H54 (cell line): ENCODE measurements around the gene FAM24B.
"Not testable (repeated sequence)": the region's sequence is repeated elsewhere in the genome, so short reads cannot be mapped to it uniquely, and the experiment has no call there.

Source experiments
- DNase-seq: peaks from one replicate; pipeline ENCODE4 v3.0.0; 2011; ENCODE audit warnings: low spot score, mixed read lengths; ENCODE audit not compliant: insufficient read length
- FAIRE-seq: peaks from 3 replicates; lab custom pipeline; 2011; peaks lifted over from hg19 to GRCh38; lab: Jason Lieb, UNC
- POLR2A ChIP-seq: IDR thresholded peaks from 2 replicates; pipeline ENCODE4 v1.6.1; 2011; ENCODE audit warnings: low read depth, mild to moderate bottlenecking, low read length

Gene FAM24B

GRCh38 chr10:122864901-122865300, 14.5 kb downstream of the FAM24B start:
- FAIRE-seq: no peak
- no peak for TF ChIP-seq POLR2A
- peak; percentile 6 for DNase-seq

GRCh38 chr10:122864194-122864592, 15.2 kb downstream of the FAM24B start:
- FAIRE-seq (no peak), DNase-seq (no peak)
- no peak for TF ChIP-seq POLR2A

DNA sequence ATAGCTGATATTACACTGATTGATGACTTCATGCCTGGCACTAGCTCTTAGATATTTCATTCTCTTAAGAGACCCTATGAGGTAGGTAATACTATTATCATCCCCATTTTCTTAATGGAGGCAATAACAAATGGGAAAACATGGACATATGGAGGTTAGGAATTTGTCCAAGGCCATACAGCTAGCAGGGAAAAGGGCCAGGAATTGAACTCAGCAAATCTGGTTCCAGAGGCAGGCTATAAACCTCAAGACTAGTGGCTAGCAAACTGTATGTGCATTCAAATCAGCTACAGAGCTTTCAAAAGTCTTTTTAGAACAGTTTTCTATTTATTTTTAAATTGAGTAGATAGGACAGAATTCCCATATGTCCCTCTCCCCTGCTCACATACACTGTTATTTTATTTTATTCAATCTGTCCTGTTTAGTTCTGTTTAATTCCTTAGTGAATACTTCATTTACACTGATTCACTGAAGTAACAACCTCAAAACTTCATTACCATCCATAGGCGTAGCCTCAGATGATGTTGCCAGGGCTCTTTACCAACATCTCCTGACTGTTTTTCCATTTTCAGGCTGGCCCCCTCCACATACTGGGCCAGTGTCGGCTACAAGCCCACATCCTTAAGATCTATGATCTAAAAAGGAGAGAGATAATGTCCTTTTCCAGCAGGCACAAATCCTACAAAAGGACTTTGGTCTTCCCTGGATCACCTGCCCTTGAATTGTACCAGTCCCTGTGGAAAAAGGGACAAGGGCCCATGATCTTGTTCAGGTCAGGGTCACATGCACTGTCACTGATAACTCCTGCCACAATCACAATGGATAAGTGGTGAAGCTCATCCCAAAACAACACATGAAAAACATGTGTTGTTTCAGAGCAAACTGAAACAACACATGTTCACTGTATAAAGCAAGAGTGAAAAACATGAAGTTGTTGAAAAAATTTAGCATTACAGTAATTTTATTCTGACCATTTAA, 15.9 kb downstream of the FAM24B start:
- TF ChIP-seq POLR2A: no peak
- FAIRE-seq (no peak), DNase-seq (no peak)

DNA sequence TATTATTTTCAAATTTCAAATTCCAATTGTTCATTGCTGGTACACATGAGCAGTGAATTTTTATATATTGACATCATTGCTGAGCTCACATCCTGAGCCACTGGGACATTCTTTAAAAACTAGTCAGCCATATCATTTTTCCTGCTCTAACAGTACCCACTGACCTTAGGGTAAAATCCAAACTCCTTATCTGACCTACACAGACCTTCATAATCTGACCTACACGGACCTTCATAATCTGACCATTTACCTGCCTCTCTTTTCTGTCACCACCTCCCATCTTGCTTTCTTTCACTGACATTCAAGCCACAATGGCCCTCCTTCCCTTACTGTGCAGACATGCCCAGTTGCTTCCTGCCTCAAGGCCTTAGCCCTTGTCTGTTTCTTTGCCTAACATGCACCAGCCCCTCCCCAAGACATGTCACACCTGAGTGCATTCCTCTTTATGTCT, 17.6 kb downstream of the FAM24B start:
- TF ChIP-seq POLR2A: no peak
- DNase-seq (peak; percentile 8), FAIRE-seq (no peak)

DNA sequence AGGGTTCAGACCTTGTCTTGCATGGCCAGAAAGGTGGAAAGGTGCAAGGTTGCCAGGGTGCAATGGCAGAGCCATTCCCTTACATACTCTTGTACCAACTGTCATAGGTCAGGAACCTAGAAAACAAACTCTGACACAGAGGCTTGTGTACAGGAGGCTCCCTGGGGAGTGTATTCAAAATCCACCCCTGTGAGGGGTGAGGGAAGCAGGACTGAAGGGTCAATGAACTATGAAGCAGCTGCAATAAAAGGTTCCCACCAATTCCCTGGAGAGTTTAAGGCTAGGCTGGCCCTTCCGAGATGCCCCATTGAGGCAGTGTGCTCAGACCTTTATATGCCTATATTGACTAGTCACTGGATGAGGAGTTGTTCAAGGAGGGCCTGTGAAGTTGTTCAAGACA, 19.9 kb downstream of the FAM24B start:
- FAIRE-seq (no peak), DNase-seq (no peak)
- TF ChIP-seq POLR2A: no peak

GRCh38 chr10:122858042-122858441, 21.3 kb downstream of the FAM24B start:
- not testable (repeated sequence) for DNase-seq, FAIRE-seq

DNA sequence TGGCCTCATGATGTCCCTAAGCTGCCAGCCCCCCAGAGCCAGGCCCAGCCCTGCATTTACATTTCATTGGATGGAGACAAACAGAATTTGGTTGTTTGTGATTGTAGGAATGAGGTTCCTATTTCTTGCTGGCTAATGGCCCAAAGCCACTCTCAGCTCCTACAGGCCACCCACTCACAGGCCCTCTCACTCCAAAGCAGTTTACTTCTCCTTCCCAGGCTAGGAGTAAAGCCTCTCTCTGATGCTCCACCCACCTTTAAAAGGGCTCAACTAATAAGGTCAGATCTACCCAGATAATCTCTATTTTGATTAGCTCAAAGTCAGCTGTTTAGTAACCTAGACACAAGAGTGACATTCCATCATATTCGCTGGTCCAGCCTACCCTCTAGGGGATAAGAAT, 22.5 kb downstream of the FAM24B start:
- no peak for FAIRE-seq
- no peak for TF ChIP-seq POLR2A
- no peak for DNase-seq

DNA sequence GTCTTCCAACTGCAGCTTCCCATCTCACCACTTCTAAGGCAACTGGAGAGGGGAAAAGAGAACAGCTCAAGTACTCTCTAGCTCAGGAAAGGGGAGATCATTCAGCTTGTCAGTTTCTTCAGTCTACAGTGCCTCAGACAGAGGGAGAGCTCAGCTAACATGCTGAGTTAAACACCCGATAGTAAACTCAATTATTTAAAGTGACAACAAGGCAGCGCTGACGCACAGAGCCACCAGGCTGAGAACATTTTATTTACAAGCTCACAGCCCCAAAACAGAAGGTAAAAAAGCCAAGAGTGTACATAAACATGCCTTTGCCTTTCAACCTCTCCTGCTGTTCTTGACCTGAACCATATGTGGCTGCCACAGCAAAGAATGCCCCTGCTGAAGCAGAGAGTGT, 23.6 kb downstream of the FAM24B start:
- no peak for FAIRE-seq
- DNase-seq: no peak
- no peak for TF ChIP-seq POLR2A

DNA sequence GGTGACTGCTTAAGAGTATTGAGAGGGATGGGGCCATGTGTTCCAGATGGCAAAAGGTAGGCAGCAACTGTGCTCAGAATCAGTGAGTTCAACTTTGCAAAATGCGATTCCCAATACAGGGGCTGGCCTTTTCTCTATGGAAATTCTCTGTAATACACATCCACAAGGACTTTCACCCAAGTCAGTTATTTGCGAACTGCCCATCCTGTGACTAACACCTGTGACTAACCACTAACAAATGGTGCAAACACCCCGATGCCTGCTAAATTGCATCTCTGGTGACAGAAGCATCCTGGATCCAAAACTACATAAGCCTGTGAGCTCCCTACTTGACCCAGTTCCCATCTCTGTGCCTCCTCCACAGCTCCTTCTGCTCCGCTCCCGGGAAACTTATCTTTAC, 24.7 kb downstream of the FAM24B start:
- peak; percentile 91 for FAIRE-seq
- DNase-seq: peak; percentile 39
- TF ChIP-seq POLR2A: no peak

DNA sequence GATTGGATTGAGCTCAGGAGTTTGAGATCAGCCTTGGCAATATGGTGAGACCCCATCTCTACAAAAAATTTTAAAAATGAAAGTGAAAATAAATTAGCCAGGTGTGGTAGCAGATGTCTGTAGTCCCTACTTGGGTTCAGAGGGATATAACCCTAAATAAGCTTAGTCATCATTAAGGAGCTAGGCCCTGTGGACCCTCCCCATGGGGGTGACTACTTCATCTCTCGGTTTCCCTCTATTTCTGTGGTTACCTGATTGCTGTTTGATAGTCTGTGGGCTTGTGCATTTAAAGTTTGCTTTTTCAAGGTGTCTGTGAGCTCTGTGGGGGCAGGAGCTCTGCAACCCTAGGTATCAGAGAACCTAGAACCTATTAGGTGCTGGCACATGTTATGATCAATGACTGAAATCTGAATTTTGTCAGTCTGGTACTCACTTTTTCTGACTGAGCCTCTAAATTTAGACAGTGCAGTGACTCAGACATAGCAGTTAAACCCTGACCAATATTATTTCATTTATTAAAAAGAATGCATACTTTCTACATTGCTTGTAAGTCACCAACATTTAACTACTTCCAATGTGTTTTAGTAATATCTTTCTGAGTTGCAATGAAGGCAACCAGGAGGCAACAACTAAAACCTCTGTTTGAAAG, 25.6 kb downstream of the FAM24B start:
- no peak for TF ChIP-seq POLR2A

DNA sequence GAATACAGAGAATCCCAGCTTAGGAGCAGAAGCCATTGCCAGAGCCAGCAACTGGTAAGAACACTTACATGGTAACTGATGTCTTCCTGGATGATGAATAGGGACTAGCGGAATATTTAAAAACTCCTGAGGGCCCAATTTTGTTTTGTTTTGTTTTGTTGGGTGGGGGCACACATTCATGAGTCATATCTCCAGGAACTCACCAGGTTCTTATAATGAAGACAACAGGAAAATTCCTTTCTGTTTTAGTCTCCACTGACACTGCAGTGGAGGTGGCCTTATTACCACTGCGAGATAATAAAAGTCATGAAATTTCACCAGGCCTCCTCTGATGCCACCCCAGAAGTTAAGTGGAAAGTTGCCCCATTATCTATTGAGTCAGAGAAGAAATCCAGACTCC, 27.1 kb downstream of the FAM24B start:
- FAIRE-seq: no peak

More for the DNA sequence above, 25.6 kb downstream of the FAM24B start:
- FAIRE-seq (no peak), DNase-seq (no peak)

GRCh38 chr10:122850705-122851640, 28.4 kb downstream of the FAM24B start:
- no peak for TF ChIP-seq POLR2A
- no peak for DNase-seq
- no peak for FAIRE-seq

More for the DNA sequence above, 27.1 kb downstream of the FAM24B start:
- DNase-seq: no peak
- no peak for TF ChIP-seq POLR2A

GRCh38 chr10:122849900-122850605, 29.3 kb downstream of the FAM24B start:
- FAIRE-seq (no peak), DNase-seq (no peak)
- no peak for TF ChIP-seq POLR2A
